Activated CD8-positive, alpha-beta T cell treated with anti-CD3 and anti-CD28 coated beads for 36 hours (primary cell): Measurements from ENCODE around the gene MRO. TPM values are rescaled to one million over a fixed set of nuclear protein-coding genes. Genes with fewer than 3 reads are reported as not detected.

ENCODE experiments used
- ATAC-seq: fragments of 200-7000 bp; cut with Tn5 transposase; one replicate; pipeline ENCODE4 v1.10.0; 2021; ENCODE audit warnings: mild to moderate bottlenecking, moderate library complexity
- CTCF ChIA-PET: fragments of 350-600 bp; sonication (Branson Sonifier 250); formaldehyde crosslinking; loops from one replicate; lab custom pipeline; 2021; ENCODE audit warnings: antibody characterized with exemption; lab: Charles Lee
- POLR2A ChIA-PET: fragments of 350-600 bp; sonication (Branson Sonifier 250); formaldehyde crosslinking; loops from one replicate; lab custom pipeline; 2021; ENCODE audit warnings: antibody characterized with exemption; lab: Charles Lee
- DNase-seq: peaks from one replicate; pipeline ENCODE4 v3.0.0-alpha.2; 2020
- H3K27ac Mint-ChIP-seq: one replicate; pipeline ENCODE4 v1.8.0; 2021; ENCODE audit warnings: mild to moderate bottlenecking, mixed read lengths
- H3K27me3 Mint-ChIP-seq: one replicate; pipeline ENCODE4 v1.8.0; 2021; ENCODE audit warnings: mixed read lengths
- H3K36me3 Mint-ChIP-seq: one replicate; pipeline ENCODE4 v1.8.0; 2021; ENCODE audit warnings: low read depth, mixed read lengths
- H3K4me1 Mint-ChIP-seq: one replicate; pipeline ENCODE4 v1.8.0; 2021; ENCODE audit warnings: low read depth, mixed read lengths
- H3K4me3 Mint-ChIP-seq: one replicate; pipeline ENCODE4 v1.8.0; 2021; ENCODE audit warnings: mild to moderate bottlenecking, moderate library complexity, mixed read lengths
- H3K9me3 Mint-ChIP-seq: one replicate; pipeline ENCODE4 v1.8.0; 2021; ENCODE audit warnings: mixed read lengths
- intact Hi-C: fragments of 100-400 bp; cut with micrococcal nuclease; formaldehyde crosslinking; loops from one replicate; pipeline ENCODE4 v1.10.0; 2022
- total RNA-seq, 2 experiments: library from RNA; stranded (reverse); gene quantifications; one replicate each; pipeline ENCODE4 v1.2.3, GENCODE V29; 2021
- TF ChIP-seq, protein P1 (sequence below): fragments of 200-600 bp; IDR thresholded peaks from one replicate; pipeline ENCODE4 v1.8.0; 2022; ENCODE audit warnings: antibody characterized with exemption, mild to moderate bottlenecking

Gene MRO
- total RNA-seq, 2 experiments from 2014 or later, result not detected

DNA sequence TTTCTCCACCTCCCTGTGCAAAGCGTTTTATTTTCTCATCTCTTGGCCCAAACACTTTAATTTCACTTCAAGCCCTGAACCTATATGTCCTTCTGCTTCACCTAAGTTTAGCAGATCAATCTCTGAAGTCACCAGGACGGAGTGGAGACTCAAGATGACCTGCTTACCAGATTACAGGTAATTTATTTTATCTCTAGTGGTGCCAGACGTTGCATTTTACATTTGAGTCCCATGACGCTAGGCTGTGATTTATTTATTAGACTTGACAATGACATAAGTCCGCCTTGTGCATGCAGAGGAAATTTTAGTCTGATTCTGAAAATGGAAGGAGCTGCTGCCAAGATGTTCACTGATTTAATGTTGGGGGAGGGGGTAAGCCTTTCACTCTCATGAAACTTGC lies 73.9 kb downstream of the MRO start:
- ChIA-PET POLR2A (no interaction called here), CTCF (no interaction called here)
- Mint-ChIP-seq H3K27me3 (peaks cover 3% of the 10 kb centered on the region), H3K36me3 (no peaks in the 10 kb centered on the region), H3K9me3 (no peaks in the 10 kb centered on the region), H3K4me3 (no peak overlapping the region), H3K27ac (no peak overlapping the region), H3K4me1 (no peaks in the 10 kb centered on the region)
- TF ChIP-seq, protein P1, sequence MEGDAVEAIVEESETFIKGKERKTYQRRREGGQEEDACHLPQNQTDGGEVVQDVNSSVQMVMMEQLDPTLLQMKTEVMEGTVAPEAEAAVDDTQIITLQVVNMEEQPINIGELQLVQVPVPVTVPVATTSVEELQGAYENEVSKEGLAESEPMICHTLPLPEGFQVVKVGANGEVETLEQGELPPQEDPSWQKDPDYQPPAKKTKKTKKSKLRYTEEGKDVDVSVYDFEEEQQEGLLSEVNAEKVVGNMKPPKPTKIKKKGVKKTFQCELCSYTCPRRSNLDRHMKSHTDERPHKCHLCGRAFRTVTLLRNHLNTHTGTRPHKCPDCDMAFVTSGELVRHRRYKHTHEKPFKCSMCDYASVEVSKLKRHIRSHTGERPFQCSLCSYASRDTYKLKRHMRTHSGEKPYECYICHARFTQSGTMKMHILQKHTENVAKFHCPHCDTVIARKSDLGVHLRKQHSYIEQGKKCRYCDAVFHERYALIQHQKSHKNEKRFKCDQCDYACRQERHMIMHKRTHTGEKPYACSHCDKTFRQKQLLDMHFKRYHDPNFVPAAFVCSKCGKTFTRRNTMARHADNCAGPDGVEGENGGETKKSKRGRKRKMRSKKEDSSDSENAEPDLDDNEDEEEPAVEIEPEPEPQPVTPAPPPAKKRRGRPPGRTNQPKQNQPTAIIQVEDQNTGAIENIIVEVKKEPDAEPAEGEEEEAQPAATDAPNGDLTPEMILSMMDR, result no peak
- intact Hi-C loops, result no loop called here
- no peak for ATAC-seq
- no peak for DNase-seq

Other genes starting within 250 kb of the MRO start
- gene ME2, start 59.1 kb upstream of the MRO start, total RNA-seq, result 100 to 1,000 TPM; 138 to 141 TPM
- 1 to 10 TPM; 5.1 to 5.4 TPM for gene ELAC1, start 148.0 kb upstream of the MRO start, total RNA-seq
- 10 to 100 TPM; 68.1 to 71.2 TPM for gene SMAD4, start 210.2 kb upstream of the MRO start, total RNA-seq